GM12878 (cell line): ENCODE measurements around the gene VIL1. TPM values are rescaled to one million over a fixed set of nuclear protein-coding genes. Genes with fewer than 3 reads are reported as not detected.

Experiments used
- ATAC-seq: fragments of 200-7000 bp; cut with Tn5 transposase; 3 replicates; pipeline ENCODE4 v1.9.1; 2020; ENCODE audit warnings: mild to moderate bottlenecking, moderate library complexity
- BruUV-seq: library from RNA; stranded (reverse); fragments of 400-500 nt; replicated peaks from 2 replicates; lab custom pipeline; 2021; lab: Mats Ljungman, UMichigan
- CTCF ChIA-PET: fragments of 300-600 bp; sonication (Branson Sonifier 250); formaldehyde crosslinking; extraction: SDS; loops from one replicate; lab custom pipeline; 2021; ENCODE audit warnings: inconsistent platforms; lab: Yijun Ruan, JAX
- POLR2A ChIA-PET: fragments of 350-600 bp; formaldehyde crosslinking; extraction: SDS; loops from one replicate; lab custom pipeline; 2021; ENCODE audit warnings: inconsistent platforms; lab: Charles Lee
- RAD21 ChIA-PET: fragments of 300-600 bp; sonication (Branson Sonifier 250); formaldehyde crosslinking; loops from one replicate; lab custom pipeline; 2023; ENCODE audit warnings: antibody characterized with exemption; ENCODE audit not compliant: unreplicated experiment; lab: Charles Lee
- SMC1A ChIA-PET: fragments of 300-600 bp; sonication (Branson Sonifier 250); formaldehyde crosslinking; loops from one replicate; lab custom pipeline; 2023; ENCODE audit not compliant: unreplicated experiment, uncharacterized antibody; lab: Charles Lee
- DNase-seq: peaks from one replicate; pipeline ENCODE4 v3.0.0-alpha.2; 2011; ENCODE audit warnings: low read depth, low spot score
- FAIRE-seq: peaks from 3 replicates; lab custom pipeline; 2011; peaks lifted over from hg19 to GRCh38; lab: Jason Lieb, UNC
- H2AFZ ChIP-seq: 2 replicates; pipeline ENCODE4 v1.6.0; 2011; ENCODE audit warnings: low read depth, low read length, control low read depth; ENCODE audit not compliant: control insufficient read depth
- H3K27ac ChIP-seq: 2 replicates; pipeline ENCODE4 v1.5.1; 2011; ENCODE audit warnings: control low read depth; ENCODE audit not compliant: control insufficient read depth, insufficient read depth
- H3K27me3 ChIP-seq, 2 experiments: replicated peaks in 1 of 2; 2 replicates each; pipeline versions ENCODE4 v1.6.0 to v1.6.1; 2011; ENCODE audit warnings: low read length in 1 of 2; ENCODE audit not compliant: control insufficient read depth in 2 of 2, insufficient read depth in 2 of 2
- H3K36me3 ChIP-seq, 2 experiments: 2 replicates each; pipeline ENCODE4 v1.5.1; 2011; ENCODE audit warnings: low read length in 1 of 2; ENCODE audit not compliant: control insufficient read depth in 2 of 2, insufficient read depth in 2 of 2
- H3K4me1 ChIP-seq: 2 replicates; pipeline ENCODE4 v1.6.1; 2011; ENCODE audit warnings: mild to moderate bottlenecking, low read length, moderate library complexity, mixed read lengths; ENCODE audit not compliant: control insufficient read depth, insufficient read depth
- H3K4me2 ChIP-seq: 2 replicates; pipeline ENCODE4 v1.6.0; 2011; ENCODE audit warnings: control low read depth; ENCODE audit not compliant: control insufficient read depth, insufficient read depth
- H3K4me3 ChIP-seq: fragments of 200-600 bp; sonication (generic); 2 replicates; pipeline ENCODE4 v1.5.1; 2016
- H3K79me2 ChIP-seq: 2 replicates; pipeline ENCODE4 v1.6.0; 2011; ENCODE audit warnings: low read length; ENCODE audit not compliant: control insufficient read depth, insufficient read depth
- H3K9ac ChIP-seq: 2 replicates; pipeline ENCODE4 v1.8.0; 2011; ENCODE audit warnings: low read length, control low read depth, mixed read lengths; ENCODE audit not compliant: control insufficient read depth, insufficient read depth
- H3K9me3 ChIP-seq: replicated peaks from 3 replicates; pipeline ENCODE4 v1.5.1; 2011; ENCODE audit warnings: mild to moderate bottlenecking, low read length; ENCODE audit not compliant: control insufficient read depth, insufficient read depth
- H4K20me1 ChIP-seq: 2 replicates; pipeline ENCODE4 v1.6.0; 2011; ENCODE audit not compliant: control insufficient read depth, insufficient read depth
- CBX5 ChIP-seq: sonication (generic); IDR thresholded peaks from 2 replicates; pipeline ENCODE4 v1.6.1; 2016; ENCODE audit warnings: low read depth, moderate library complexity, mild to moderate bottlenecking, inconsistent platforms
- CEBPB ChIP-seq, 2 experiments: fragments of 150-350 bp in 1 of 2; IDR thresholded peaks; 2 replicates each; pipeline ENCODE4 v1.6.1; 2012 to 2014; ENCODE audit warnings: low read depth in 2 of 2, low read length in 2 of 2, borderline replicate concordance in 1 of 2, inconsistent platforms in 1 of 2
- CHD4 ChIP-seq: fragments of 200-600 bp; sonication (generic); IDR thresholded peaks from 2 replicates; pipeline ENCODE4 v1.6.1; 2016; ENCODE audit warnings: mild to moderate bottlenecking
- EED ChIP-seq: sonication (generic); IDR thresholded peaks from 2 replicates; pipeline ENCODE4 v1.6.1; 2016; ENCODE audit warnings: antibody characterized with exemption, low read depth
- EGR1 ChIP-seq, 2 experiments: IDR thresholded peaks; 1 replicate in 1 of 2; 2 replicates in 1 of 2; pipeline ENCODE4 v1.6.1; 2011 to 2012; ENCODE audit warnings: low read depth in 2 of 2, low read length in 2 of 2, borderline replicate concordance in 1 of 2, mild to moderate bottlenecking in 1 of 2, moderate library complexity in 1 of 2
- EP300 ChIP-seq, 2 experiments: fragments of 150-350 bp in 1 of 2; IDR thresholded peaks; 2 replicates each; pipeline ENCODE4 v1.6.1; 2011 to 2012; ENCODE audit warnings: low read depth in 2 of 2, low read length in 2 of 2, borderline replicate concordance in 1 of 2, improper control_type of control experiment in 1 of 2, inconsistent platforms in 1 of 2; ENCODE audit not compliant: control insufficient read depth in 1 of 2
- FOS ChIP-seq: IDR thresholded peaks from 3 replicates; pipeline ENCODE4 v1.6.1; 2011; ENCODE audit warnings: borderline replicate concordance; ENCODE audit not compliant: insufficient read length; ENCODE audit errors: extremely low read depth
- GABPA ChIP-seq: IDR thresholded peaks from 2 replicates; pipeline ENCODE4 v1.6.1; 2014; ENCODE audit warnings: antibody characterized with exemption, low read depth, mild to moderate bottlenecking, inconsistent platforms
- IRF4 ChIP-seq: IDR thresholded peaks from 2 replicates; pipeline ENCODE4 v1.6.1; 2011; ENCODE audit warnings: low read depth, low read length
- JUND ChIP-seq: IDR thresholded peaks from 2 replicates; pipeline ENCODE4 v1.6.1; 2012; ENCODE audit warnings: low read depth, mild to moderate bottlenecking, low read length, improper control_type of control experiment, moderate library complexity
- MEF2A ChIP-seq: IDR thresholded peaks from 2 replicates; pipeline ENCODE4 v1.6.1; 2011; ENCODE audit warnings: low read depth, mild to moderate bottlenecking, low read length, moderate library complexity; ENCODE audit not compliant: insufficient read depth
- PAX5 ChIP-seq: IDR thresholded peaks from 2 replicates; pipeline ENCODE4 v1.6.1; 2011; ENCODE audit warnings: low read depth, low read length, borderline replicate concordance
- POU2F2 ChIP-seq: IDR thresholded peaks from 3 replicates; pipeline ENCODE4 v1.6.1; 2011; ENCODE audit warnings: low read depth, mild to moderate bottlenecking, low read length, borderline replicate concordance
- RAD21 ChIP-seq: IDR thresholded peaks from 2 replicates; pipeline ENCODE4 v1.6.1; 2011; ENCODE audit warnings: mild to moderate bottlenecking, low read depth, low read length, moderate library complexity; ENCODE audit not compliant: insufficient read depth
- RAD51 ChIP-seq: fragments of 450-650 bp; IDR thresholded peaks from 2 replicates; pipeline ENCODE4 v1.6.1; 2016; ENCODE audit warnings: moderate library complexity, mild to moderate bottlenecking, inconsistent platforms
- RUNX3 ChIP-seq: IDR thresholded peaks from 2 replicates; pipeline ENCODE4 v1.6.1; 2012; ENCODE audit warnings: low read length, inconsistent platforms
- SMARCA5 ChIP-seq: fragments of 450-650 bp; IDR thresholded peaks from 2 replicates; pipeline ENCODE4 v1.6.1; 2017; ENCODE audit warnings: mild to moderate bottlenecking
- SUPT20H ChIP-seq: IDR thresholded peaks from 2 replicates; pipeline ENCODE4 v1.6.1; 2011; ENCODE audit warnings: low read depth, mild to moderate bottlenecking, low read length, moderate library complexity, borderline replicate concordance; ENCODE audit not compliant: control insufficient read depth
- WGBS: methylation state at CpG from one replicate; pipeline ENCODE4 v1.1.6; 2016; ENCODE audit warnings: low lambda C conversion rate; ENCODE audit not compliant: insufficient replicate concordance, insufficient coverage; ENCODE audit errors: missing lambda C conversion rate; 5-methylcytosine and 5-hydroxymethylcytosine counted together
- in situ Hi-C: fragments of 300-500 bp; cut with MboI; formaldehyde crosslinking; loops from 9 replicates; pipeline ENCODE4 v1.14.3; 2018; ENCODE audit warnings: mixed read lengths
- intact Hi-C: fragments of 100-400 bp; cut with micrococcal nuclease; formaldehyde crosslinking; loops from one replicate; pipeline ENCODE4 v1.14.2; 2022; ENCODE audit not compliant: unreplicated experiment
- polyA plus RNA-seq, 11 experiments: library from polyadenylated mRNA; depleted of rRNA in 4 of 11; unstranded in 6 of 11; stranded (reverse) in 5 of 11; fragments of >200 nt; fragmentation: Nextera tagmentation in 4 of 11; fragmentation: Illumina TruSeq in 1 of 11; extraction: Ambion mirVana in 4 of 11; extraction: Trizol in 1 of 11; gene quantifications; 1 replicate in 1 of 11; 2 replicates in 10 of 11; pipeline versions ENCODE4 v1.2.1 to v1.2.3, GENCODE V29; 2011 to 2016; ENCODE audit warnings: inconsistent platforms in 2 of 11, missing spikeins in 2 of 11, low read depth in 1 of 11
- total RNA-seq, 4 experiments: library from RNA; depleted of rRNA in 3 of 4; stranded (reverse); fragments of >200 nt in 3 of 4; fragmentation: Illumina TruSeq in 1 of 4; extraction: Trizol in 1 of 4; gene quantifications; 2 replicates each; pipeline versions ENCODE4 v1.2.1 to v1.2.3, GENCODE V29; 2013 to 2021
- TF ChIP-seq, protein P1 (sequence below): fragments of 150-350 bp; IDR thresholded peaks from 2 replicates; pipeline ENCODE4 v1.6.1; 2016; ENCODE audit warnings: low read depth, low read length

VIL1 gene
- total and polyA plus RNA-seq, 10 of the 15 experiments (the other 5 are each of a cell fraction or from before 2014, with no cell fraction given): 0.03 to 1.9 (median 0.33) TPM

DNA sequence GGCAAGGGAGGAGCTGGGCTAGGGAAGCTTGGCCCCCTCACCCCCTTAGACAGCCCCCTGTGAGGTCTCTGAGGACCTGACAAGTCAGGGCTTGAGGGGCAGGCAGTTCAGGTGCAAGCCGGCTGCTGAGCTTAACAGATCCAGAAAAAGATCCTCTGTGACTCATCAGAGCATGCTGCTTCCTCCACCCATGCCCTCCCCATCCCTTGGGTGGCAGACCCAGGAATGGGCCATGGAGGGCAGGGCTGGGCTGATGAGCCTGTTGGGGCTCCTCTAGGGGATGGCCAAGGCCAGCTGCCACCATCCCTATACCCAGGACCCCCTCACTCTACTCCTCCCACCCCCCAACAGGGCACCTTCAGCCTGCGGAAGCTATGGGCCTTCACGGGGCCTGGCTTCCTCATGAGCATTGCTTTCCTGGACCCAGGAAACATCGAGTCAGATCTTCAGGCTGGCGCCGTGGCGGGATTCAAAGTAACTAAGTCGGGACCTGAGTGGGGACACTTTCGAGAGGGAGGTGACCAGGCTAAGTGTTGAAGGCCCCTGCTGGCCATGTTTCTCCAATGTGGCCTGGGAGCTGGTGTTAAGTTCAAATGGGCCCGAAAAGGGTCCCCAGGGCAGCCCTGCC, 34.9 kb upstream of the VIL1 start:
- DNase-seq (no peak), ATAC-seq (no peak; the same call in 2 of the 3 replicates), FAIRE-seq (no peak)
- TF ChIP-seq RUNX3 (no peak), CHD4 (no peak), JUND (no peak), IRF4 (no peak), MEF2A (no peak), POU2F2 (no peak), CBX5 (no peak), EED (no peak), PAX5 (no peak), CEBPB (IDR thresholded peaks at IDR 0.05; ENCODE audit: borderline replicate concordance in 1 of 2, low read depth in 2 of 2, low read length in 2 of 2) (no peak), SUPT20H (no peak), EP300 (IDR thresholded peaks at IDR 0.05; ENCODE audit: borderline replicate concordance in 1 of 2, control insufficient read depth in 1 of 2, low read depth in 2 of 2, low read length in 2 of 2) (no peak), SMARCA5 (no peak), EGR1 (IDR thresholded peaks at IDR 0.05; ENCODE audit: borderline replicate concordance in 1 of 2, low read depth in 2 of 2, low read length in 2 of 2) (no peak), RAD21 (no peak), RAD51 (no peak), FOS (no peak), GABPA (no peak)
- TF ChIP-seq, protein P1, sequence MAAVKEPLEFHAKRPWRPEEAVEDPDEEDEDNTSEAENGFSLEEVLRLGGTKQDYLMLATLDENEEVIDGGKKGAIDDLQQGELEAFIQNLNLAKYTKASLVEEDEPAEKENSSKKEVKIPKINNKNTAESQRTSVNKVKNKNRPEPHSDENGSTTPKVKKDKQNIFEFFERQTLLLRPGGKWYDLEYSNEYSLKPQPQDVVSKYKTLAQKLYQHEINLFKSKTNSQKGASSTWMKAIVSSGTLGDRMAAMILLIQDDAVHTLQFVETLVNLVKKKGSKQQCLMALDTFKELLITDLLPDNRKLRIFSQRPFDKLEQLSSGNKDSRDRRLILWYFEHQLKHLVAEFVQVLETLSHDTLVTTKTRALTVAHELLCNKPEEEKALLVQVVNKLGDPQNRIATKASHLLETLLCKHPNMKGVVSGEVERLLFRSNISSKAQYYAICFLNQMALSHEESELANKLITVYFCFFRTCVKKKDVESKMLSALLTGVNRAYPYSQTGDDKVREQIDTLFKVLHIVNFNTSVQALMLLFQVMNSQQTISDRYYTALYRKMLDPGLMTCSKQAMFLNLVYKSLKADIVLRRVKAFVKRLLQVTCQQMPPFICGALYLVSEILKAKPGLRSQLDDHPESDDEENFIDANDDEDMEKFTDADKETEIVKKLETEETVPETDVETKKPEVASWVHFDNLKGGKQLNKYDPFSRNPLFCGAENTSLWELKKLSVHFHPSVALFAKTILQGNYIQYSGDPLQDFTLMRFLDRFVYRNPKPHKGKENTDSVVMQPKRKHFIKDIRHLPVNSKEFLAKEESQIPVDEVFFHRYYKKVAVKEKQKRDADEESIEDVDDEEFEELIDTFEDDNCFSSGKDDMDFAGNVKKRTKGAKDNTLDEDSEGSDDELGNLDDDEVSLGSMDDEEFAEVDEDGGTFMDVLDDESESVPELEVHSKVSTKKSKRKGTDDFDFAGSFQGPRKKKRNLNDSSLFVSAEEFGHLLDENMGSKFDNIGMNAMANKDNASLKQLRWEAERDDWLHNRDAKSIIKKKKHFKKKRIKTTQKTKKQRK: no peak
- no peak overlapping the region for H2AFZ ChIP-seq
- no peaks in the 10 kb centered on the region; a peak in 1 of 4 replicates for H3K27me3 ChIP-seq
- no peaks in the 10 kb centered on the region for H3K79me2 ChIP-seq
- in situ Hi-C loops: loop anchor here (25.0 kb wide), 1 partner anchor 97 kb away; the partner anchor contains the start of gene TMBIM1
- ChIA-PET POLR2A (interaction anchor here (2.8 kb wide), 1 partner anchor 10 kb away, joined by 8 read pairs; no protein-coding TSS in a partner anchor), SMC1A (interaction anchor here (0.6 kb wide), 1 partner anchor 195 kb away, joined by 3 read pairs; no protein-coding TSS in a partner anchor), RAD21 (interaction anchor here (0.8 to 1.2 kb wide), 2 partner anchors 9 to 10 kb away, joined by 3 read pairs; no protein-coding TSS in a partner anchor), CTCF (interaction anchor here (1.4 to 2.1 kb wide), 3 partner anchors 10 to 82 kb away, joined by 6 to 7 read pairs (median 6); partner anchors contain the start of gene CATIP)
- no peaks in the 10 kb centered on the region for H4K20me1 ChIP-seq
- no peak overlapping the region for H3K9ac ChIP-seq
- WGBS: 68% methylated on average over 10 of the region's 10 CpGs
- H3K4me1 ChIP-seq: no peaks in the 10 kb centered on the region
- H3K27ac ChIP-seq: no peak overlapping the region
- H3K9me3 ChIP-seq: no peaks in the 10 kb centered on the region
- BruUV-seq: no TSS peak
- H3K4me3 ChIP-seq: no peak overlapping the region
- no peak overlapping the region for H3K4me2 ChIP-seq
- intact Hi-C loops: no loop called here
- H3K36me3 ChIP-seq: no peaks in the 10 kb centered on the region
